ENCODE data around the gene LAMA4. TPM values are rescaled to one million over a fixed set of nuclear protein-coding genes. Genes with fewer than 3 reads are reported as not detected.

Gene LAMA4
- total RNA-seq, 4 donors from 2014 or later, result 8.1 to 116 (median 19.0) TPM

- intact Hi-C loops (cut with DNase I), result no loop called here
These were observed 554 bp upstream of the LAMA4 start for GRCh38 chr6:112254921-112255320.

DNA sequence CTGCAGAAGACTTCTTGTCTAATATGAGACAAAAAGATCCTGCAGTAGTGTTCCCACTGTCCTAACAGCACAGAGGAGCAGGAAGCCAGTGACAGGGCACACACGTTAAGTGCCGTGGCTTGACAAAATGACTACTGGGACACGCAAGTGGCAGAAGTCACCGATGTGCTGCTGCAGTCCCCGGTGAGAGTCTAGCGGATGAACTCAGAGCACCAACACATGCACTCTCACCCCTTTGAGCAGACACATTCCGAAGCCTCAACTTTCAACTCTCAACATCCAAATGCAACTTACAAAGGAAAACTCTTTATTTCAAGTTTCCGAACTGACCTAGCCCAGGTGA is 898 bp downstream of the LAMA4 start:
- Histone ChIP-seq H3K36me3 (no peaks in the 10 kb centered on the region), H3K4me3 (peak overlapping the region; percentile 46 to 87 (median 76)), H3K27ac (peak overlapping the region; percentile 72 to 94 (median 88)), H3K4me1 (peaks cover 0 to 38% (median 6%) of the 10 kb centered on the region in 3 donors), H3K9me3 (no peaks in the 10 kb centered on the region), H3K27me3 (peaks cover 0 to 18% (median 0%) of the 10 kb centered on the region in 4 donors)
- no peak for DNase-seq
- TF ChIP-seq, protein P1, sequence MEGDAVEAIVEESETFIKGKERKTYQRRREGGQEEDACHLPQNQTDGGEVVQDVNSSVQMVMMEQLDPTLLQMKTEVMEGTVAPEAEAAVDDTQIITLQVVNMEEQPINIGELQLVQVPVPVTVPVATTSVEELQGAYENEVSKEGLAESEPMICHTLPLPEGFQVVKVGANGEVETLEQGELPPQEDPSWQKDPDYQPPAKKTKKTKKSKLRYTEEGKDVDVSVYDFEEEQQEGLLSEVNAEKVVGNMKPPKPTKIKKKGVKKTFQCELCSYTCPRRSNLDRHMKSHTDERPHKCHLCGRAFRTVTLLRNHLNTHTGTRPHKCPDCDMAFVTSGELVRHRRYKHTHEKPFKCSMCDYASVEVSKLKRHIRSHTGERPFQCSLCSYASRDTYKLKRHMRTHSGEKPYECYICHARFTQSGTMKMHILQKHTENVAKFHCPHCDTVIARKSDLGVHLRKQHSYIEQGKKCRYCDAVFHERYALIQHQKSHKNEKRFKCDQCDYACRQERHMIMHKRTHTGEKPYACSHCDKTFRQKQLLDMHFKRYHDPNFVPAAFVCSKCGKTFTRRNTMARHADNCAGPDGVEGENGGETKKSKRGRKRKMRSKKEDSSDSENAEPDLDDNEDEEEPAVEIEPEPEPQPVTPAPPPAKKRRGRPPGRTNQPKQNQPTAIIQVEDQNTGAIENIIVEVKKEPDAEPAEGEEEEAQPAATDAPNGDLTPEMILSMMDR (IDR thresholded peaks at IDR 0.05), result no peak
- TF ChIP-seq POLR2A (IDR thresholded peaks at IDR 0.05), result no peak
- WGBS, 2 donors, result 0 to 23% methylated on average over 4 of the region's 8 CpGs
- intact Hi-C loops (cut with DNase I), result no loop called here

More at GRCh38 chr6:112254921-112255320, 554 bp upstream of the LAMA4 start:
- TF ChIP-seq POLR2A (IDR thresholded peaks at IDR 0.05), result no peak
- TF ChIP-seq, protein P1 (IDR thresholded peaks at IDR 0.05), result no peak
- peaks cover 0 to 34% (median 6%) of the 10 kb centered on the region in 3 donors for H3K4me1 ChIP-seq
- peaks cover 0 to 18% (median 0%) of the 10 kb centered on the region in 4 donors for H3K27me3 ChIP-seq
- 56 to 73% methylated on average over 3 of the region's 3 CpGs for WGBS, 2 donors
- peak overlapping the region; percentile 72 to 94 (median 88) for H3K27ac ChIP-seq
- DNase-seq, result no peak
- H3K4me3 ChIP-seq, result peak overlapping the region in 3 of 4 donors; percentile 72 to 87 (median 80)
- no peaks in the 10 kb centered on the region for H3K36me3 ChIP-seq
- no peaks in the 10 kb centered on the region for H3K9me3 ChIP-seq

DNA sequence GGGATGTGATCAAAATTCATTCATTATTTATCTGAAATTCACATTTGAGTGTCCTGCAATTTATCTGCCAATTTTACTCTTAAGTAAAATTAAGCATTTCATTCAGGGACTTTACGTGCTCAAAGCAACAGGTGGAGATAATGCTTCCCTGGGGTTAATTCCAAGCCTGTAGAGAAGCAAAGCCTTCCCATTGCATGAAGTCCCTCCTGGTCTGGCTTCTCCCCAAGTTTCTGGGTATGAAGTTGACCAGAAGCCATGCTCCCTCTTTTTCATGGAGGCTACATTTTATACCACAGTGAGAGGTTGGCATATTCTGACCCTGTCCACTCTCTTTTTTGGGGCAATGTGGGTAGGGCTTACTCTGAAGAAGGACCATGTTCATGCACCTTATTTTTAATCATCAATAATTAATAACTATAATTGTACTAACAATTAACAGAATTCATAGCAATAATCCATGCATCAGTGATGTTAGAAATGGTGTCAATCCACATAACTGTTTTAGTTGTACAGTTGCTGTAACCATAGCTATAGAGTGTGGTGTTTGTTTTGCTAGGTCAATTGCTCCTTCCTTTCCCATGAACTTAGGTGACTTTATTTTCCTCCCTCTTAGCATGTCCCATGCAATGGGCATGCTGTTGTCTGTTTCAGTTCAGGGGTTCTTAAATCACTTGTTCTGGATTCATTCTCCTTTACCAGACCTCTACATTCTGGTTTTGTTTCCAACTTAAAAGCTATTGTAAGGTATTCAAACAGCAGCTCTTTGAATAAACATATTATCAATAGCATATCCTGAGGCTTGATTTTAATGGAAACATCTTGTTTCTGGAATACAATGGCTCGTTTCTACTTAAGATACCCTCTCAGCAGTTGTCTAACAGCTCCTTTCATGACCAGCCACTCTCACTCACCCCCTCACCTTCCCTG is 1.5 kb downstream of the LAMA4 start:
- 36 to 44% methylated on average over 2 of the region's 2 CpGs for WGBS, 2 donors
- peaks cover 0 to 38% (median 6%) of the 10 kb centered on the region in 3 donors for H3K4me1 ChIP-seq
- intact Hi-C loops (cut with DNase I), result no loop called here
- no peak for TF ChIP-seq POLR2A (IDR thresholded peaks at IDR 0.05)
- TF ChIP-seq, protein P1 (IDR thresholded peaks at IDR 0.05), result no peak
- H3K27ac ChIP-seq, result peak overlapping the region; percentile 72 to 94 (median 88)
- DNase-seq, result no peak
- H3K4me3 ChIP-seq, result peak overlapping the region; percentile 46 to 87 (median 76)
- peaks cover 0 to 18% (median 0%) of the 10 kb centered on the region in 4 donors for H3K27me3 ChIP-seq
- H3K36me3 ChIP-seq, result no peaks in the 10 kb centered on the region
- no peaks in the 10 kb centered on the region for H3K9me3 ChIP-seq

DNA sequence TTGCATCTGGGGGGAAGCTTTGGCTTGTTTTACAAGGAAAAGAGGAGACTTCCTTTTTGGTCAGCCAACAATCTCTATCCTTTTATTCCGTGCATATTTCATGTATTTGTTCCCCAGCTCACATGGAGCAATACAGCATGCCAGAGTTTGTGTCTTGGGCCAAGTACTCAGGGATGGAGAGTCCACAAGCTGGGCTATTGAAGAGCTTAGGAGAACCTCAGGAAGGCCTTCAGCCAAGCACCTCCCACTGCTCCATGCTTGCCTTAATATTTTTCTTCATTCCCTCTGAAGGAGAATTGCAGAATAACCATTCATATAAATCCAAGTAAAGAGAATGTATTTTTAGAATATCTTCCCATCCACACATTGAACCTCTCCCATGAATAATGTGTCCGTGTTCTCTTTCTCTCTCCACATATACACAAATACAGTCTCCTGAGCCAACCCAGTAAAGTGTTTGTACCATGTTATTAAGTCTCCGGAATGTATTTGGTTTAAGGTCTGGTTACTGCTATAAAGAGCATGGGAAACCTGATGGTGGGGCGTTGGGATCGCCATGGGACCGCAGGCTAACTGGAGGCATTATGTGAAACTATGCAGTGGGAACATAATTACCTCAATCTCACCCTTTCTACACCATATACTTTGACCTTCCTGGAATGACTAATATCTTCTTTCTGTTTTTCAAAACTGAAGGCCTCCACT is 3.0 kb downstream of the LAMA4 start:
- 59 to 62% methylated on average over 6 of the region's 6 CpGs for WGBS, 2 donors
- H3K9me3 ChIP-seq, result no peaks in the 10 kb centered on the region
- H3K27ac ChIP-seq, result peak overlapping the region; percentile 36 to 88 (median 81)
- peak overlapping the region; percentile 1 to 87 (median 76) for H3K4me3 ChIP-seq
- no peak for DNase-seq
- intact Hi-C loops (cut with DNase I), result no loop called here
- H3K27me3 ChIP-seq, result peaks cover 0 to 18% (median 0%) of the 10 kb centered on the region in 4 donors
- peaks cover 0 to 51% (median 6%) of the 10 kb centered on the region in 3 donors for H3K4me1 ChIP-seq
- H3K36me3 ChIP-seq, result no peaks in the 10 kb centered on the region
- TF ChIP-seq POLR2A (IDR thresholded peaks at IDR 0.05), result no peak
- TF ChIP-seq, protein P1 (IDR thresholded peaks at IDR 0.05), result no peak
